HTR-8/SVneo (cell line): ENCODE measurements around the gene YY1AP1.
"Not testable (repeated sequence)": the region's sequence is repeated elsewhere in the genome, so short reads cannot be mapped to it uniquely, and the experiment has no call there.

ENCODE experiments used
- DNase-seq: peaks from one replicate; pipeline ENCODE4 v3.0.0; 2011; ENCODE audit warnings: low spot score, mixed read lengths; ENCODE audit not compliant: insufficient read length
- FAIRE-seq: peaks from 2 replicates; lab custom pipeline; 2011; peaks lifted over from hg19 to GRCh38; lab: Jason Lieb, UNC

The YY1AP1 gene

GRCh38 chr1:155696524-155696923, 8.0 kb upstream of the YY1AP1 start:
- no peak for FAIRE-seq

DNA sequence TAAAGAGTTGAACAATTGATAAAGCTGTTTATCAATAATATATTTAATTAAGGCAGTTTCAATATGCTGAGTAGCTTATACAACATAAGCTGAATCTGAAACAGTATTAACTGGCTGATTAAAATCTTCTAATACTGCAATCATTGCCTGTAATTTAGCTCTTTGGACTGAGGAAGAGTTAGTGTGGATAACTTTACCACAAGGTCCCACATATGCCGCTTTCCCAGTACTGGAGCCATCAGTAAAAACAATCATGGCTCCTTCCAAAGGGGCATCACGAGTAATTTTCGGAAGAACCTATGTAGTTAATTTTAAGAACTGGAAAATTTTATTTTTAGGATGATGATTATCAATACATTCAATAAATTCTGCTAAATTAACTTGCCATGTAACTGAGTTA, 7.0 kb upstream of the YY1AP1 start:
- DNase-seq (no peak), FAIRE-seq (no peak)

More at GRCh38 chr1:155696524-155696923, 8.0 kb upstream of the YY1AP1 start:
- DNase-seq, result no peak

DNA sequence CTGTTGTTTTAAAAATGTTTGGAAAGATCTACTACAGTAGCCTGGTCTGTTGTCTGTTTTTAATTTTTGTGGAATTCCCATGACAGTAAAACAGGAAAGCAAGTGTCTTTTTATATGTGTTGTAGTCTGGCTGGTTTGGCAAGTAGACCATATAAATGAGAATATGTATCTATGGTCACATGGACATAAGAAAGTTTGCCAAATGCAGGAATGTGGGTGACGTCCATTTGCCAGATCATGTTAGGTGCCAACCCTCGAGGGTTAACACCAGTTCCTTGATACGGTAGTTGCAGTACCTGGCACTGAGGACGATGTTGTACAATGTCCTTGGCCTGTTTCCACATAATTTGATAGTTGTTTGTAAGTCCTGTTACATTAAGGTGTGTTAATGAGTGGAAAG, 6.5 kb upstream of the YY1AP1 start:
- FAIRE-seq (no peak), DNase-seq (no peak)

- DNase-seq (no peak), FAIRE-seq (no peak)
These were observed 5.6 kb upstream of the YY1AP1 start for GRCh38 chr1:155694167-155694566.

GRCh38 chr1:155691992-155692528, 3.5 kb upstream of the YY1AP1 start:
- FAIRE-seq (no peak), DNase-seq (no peak)

DNA sequence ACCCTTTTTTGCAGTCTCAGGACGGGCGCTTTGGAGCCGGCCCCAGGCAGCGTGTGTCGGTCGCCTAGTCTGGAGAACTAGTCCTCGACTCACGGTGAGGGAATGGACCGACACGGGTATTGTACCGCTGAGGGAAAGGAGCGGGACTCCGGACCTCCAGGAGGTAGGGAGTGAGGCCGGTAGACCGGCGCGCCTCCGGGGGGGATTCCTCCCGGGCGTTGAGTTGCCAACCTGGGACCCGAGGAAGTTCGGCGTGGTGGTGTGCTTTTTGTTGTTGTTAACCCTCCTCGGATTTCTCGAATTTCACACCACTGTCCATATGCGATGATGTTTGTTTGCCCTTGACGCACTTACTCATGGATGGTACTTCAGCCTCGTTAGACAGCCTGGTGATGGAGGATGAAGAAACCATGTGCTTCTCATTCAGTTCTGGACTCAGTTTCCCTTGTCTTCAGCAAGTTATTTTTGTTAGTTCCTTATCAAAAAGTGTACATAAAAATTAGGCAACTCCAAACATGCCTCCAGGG, 570 bp upstream of the YY1AP1 start, which contains the start of gene DAP3:
Gene DAP3 (plus strand): TSS at position 11 of the 527 bp plus-strand sequence. CDS start 20,689 bp downstream, outside the sequence.
- DNase-seq, result peak; percentile 75

GRCh38 chr1:155687705-155688323, 760 bp downstream of the YY1AP1 start:
- FAIRE-seq, DNase-seq: not testable (repeated sequence)

More for the DNA sequence above, 570 bp upstream of the YY1AP1 start, which contains the start of gene DAP3:
- not testable (repeated sequence) for FAIRE-seq

- FAIRE-seq, result no peak
- DNase-seq, result no peak
These were observed 6.8 kb downstream of the YY1AP1 start for GRCh38 chr1:155681776-155682175.

- DNase-seq, result no peak
- no peak for FAIRE-seq
These were observed 8.0 kb downstream of the YY1AP1 start for GRCh38 chr1:155680531-155680930.

- not testable (repeated sequence) for DNase-seq, FAIRE-seq
These were observed 9.6 kb downstream of the YY1AP1 start for GRCh38 chr1:155678992-155679391.

DNA sequence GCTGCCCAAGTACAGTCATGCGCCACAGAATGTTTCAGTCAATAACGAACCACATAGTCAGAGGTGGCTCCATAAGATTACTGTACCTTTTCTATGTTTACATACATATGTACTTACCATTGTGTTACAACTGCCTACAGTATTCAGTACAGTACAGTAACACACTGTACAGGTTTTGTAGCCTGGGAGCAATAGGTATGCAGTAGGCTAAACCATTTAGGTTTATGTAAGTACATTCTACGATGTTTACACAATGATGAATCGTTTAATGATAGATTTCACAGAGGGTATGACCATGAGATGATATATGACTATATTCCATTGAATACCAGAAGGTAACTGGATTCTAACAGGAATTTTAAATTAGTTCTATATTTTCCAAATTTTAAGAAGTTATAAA, 10.5 kb downstream of the YY1AP1 start:
- FAIRE-seq (no peak), DNase-seq (no peak)

- no peak for DNase-seq
- FAIRE-seq, result no peak
These were observed 15.6 kb downstream of the YY1AP1 start for GRCh38 chr1:155673003-155673402.

DNA sequence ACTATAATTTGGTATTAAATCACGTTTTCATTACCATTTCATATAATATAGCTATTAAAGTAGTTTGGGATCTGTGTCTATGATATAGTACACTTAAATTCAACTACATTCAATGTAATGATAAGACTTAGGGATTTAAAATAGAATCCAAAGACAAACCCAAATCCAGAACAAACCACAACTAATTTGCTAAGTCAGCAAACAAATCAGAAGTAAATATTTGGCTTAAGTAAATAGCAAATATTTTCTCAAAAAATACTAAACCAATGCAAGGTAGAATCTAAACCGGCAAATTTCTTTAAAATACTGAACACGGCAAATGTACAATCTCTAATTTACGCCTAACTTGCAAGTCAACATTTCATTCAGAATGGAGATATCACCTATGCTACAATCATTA, 16.8 kb downstream of the YY1AP1 start:
- DNase-seq (no peak), FAIRE-seq (no peak)

GRCh38 chr1:155669233-155670162, 19.1 kb downstream of the YY1AP1 start:
- DNase-seq (no peak), FAIRE-seq (no peak)

DNA sequence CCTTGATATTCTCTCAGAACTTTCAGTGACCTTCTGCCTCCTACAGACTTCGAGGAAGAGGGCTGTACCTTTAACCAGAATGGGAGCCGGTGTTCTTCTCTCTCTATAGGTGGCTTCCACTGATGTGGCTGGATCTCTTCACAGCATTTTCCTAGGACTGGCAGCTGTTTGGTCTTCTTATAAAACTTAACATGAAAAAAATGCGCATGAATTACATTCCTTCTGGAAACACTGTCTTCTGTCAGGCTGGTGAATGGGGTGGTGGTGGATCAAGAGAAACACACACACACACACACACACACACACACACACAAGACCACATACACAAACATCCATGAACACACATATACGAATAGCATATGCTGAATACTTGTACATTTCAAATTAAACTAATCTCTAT, 27.3 kb downstream of the YY1AP1 start:
- DNase-seq, FAIRE-seq: not testable (repeated sequence)

DNA sequence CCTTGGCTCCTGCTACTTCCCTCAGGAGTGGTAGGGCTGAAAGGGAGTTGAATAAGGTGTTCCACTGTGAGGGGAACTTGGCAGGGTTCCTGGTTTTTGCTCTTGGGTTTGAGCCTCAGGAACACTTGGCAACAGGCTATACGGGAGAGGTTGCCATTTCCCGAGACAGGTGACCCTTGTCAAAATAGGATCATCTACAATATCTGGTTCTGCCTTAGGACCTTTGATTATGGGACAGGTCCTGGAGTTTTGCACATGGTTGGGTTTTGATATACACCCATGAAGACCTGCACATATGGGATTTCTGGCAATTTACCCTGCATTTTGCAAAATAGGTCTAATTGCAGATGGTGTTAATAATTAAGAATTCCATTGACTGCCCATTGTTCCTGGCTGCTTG, 31.1 kb downstream of the YY1AP1 start:
- no peak for DNase-seq
- no peak for FAIRE-seq

DNA sequence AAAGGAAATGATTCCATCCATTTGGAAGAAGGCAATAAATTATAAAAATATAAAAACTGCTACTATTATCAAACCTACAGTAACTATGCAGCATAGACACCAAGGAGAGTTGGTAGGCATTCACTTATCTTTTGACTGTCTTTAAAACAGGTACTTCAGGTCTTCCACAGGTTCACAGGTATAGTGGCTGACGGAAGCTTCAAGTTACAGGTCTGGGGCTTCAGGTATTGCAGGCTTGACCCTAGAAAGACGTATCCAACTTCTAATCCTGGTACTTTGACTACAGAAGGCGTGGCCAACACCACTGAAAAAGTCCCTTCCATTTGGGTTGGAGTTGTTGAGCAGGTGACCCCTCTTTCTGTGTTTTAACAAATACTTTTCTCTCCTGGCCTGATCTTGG, 35.6 kb downstream of the YY1AP1 start:
- FAIRE-seq (no peak), DNase-seq (no peak)

GRCh38 chr1:155651861-155652661, 36.5 kb downstream of the YY1AP1 start:
- DNase-seq (no peak), FAIRE-seq (no peak)

DNA sequence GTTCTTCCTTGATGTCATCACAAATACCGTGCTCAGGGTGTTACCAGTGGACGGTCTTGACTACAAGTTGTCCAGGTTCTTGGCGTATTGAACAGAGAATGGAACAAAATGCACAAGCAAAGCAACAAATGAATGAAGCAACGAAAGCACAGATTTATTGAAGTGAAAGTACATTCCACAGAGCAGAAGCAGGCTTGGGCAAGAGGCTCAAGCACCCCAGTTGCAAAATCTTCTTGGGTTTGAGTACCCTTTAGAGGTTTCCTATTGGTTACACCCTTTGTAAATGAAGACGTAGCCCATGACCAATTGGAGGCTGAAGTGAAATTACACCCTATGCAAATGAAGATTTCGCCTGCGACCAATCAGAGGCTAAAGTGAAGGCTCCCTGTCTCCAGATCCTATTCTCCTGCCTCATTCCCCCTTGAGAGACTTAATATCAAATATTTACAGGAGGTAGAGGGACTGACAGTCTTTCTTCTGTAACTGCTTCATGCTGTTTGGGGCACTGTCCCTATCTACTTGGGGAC, 38.3 kb downstream of the YY1AP1 start:
- no peak for FAIRE-seq

DNA sequence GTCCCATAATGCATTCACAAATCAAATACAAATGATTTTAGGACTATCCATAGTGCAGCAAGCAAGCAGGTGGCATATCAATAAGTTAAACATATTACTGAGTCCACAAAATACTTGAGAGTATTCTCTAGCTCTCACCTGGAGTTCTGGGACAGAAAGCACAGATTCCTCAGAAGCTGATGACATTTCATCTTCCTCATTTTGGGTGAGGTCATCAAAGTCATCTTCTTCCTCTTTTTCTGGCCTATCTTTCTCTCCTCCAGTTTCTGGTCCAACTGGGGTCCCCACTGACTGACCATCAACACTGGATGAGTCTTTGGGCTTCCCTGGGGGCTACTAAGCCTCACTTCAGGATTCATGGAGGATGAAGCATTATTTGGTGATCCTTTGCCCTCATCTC, 38.9 kb downstream of the YY1AP1 start:
- no peak for FAIRE-seq
- DNase-seq, result no peak

More for the DNA sequence above, 38.3 kb downstream of the YY1AP1 start:
- no peak for DNase-seq
